Measurements from ENCODE around the gene METRNL. TPM values are rescaled to one million over a fixed set of nuclear protein-coding genes. Genes with fewer than 3 reads are reported as not detected.

The METRNL gene
- total RNA-seq, 1 donor from 2014 or later, result 47.1 TPM

DNA sequence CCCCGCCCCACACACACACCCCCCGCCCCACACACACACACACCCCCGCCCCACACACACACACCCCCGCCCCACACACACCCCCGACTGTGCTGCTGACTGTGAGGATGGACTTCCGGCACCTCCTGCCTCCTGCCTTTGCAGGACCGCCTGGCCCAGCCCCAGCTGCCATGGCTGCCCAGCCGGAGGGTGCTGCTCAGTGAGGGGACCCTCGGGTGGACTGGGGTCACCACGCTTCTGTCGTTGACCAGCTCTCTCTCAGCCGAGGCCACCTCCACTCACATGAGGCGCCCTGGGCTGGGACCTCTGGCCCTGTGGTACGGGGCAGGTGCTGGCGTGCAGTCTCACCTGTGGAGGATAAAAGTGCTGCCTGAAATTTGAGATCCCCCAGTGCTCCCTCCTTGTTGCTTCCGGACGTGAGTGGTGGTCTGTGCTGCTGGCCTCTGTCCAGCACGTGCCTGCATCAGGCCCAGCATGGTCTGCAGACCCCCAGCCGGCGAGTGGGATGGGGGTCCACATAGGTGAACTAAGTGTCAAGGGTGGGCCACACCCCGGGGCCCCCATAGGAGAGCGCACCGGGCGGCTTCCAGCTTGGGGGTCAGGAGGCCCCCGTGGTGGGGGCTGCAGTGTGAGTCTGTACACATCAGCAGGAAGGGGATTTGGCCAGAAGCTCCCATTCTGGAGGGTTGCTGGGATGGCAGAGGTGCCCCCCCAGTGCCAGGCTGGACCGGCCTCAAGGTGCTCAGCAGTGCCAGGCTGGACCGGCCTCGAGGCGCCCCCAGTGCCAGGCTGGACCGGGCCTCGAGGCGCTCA lies 11.2 kb downstream of the METRNL start:
- peaks cover 3% of the 10 kb centered on the region for H3K27me3 Mint-ChIP-seq (ENCODE audit: unreplicated experiment)
- TF ChIP-seq, protein P1, sequence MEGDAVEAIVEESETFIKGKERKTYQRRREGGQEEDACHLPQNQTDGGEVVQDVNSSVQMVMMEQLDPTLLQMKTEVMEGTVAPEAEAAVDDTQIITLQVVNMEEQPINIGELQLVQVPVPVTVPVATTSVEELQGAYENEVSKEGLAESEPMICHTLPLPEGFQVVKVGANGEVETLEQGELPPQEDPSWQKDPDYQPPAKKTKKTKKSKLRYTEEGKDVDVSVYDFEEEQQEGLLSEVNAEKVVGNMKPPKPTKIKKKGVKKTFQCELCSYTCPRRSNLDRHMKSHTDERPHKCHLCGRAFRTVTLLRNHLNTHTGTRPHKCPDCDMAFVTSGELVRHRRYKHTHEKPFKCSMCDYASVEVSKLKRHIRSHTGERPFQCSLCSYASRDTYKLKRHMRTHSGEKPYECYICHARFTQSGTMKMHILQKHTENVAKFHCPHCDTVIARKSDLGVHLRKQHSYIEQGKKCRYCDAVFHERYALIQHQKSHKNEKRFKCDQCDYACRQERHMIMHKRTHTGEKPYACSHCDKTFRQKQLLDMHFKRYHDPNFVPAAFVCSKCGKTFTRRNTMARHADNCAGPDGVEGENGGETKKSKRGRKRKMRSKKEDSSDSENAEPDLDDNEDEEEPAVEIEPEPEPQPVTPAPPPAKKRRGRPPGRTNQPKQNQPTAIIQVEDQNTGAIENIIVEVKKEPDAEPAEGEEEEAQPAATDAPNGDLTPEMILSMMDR (IDR thresholded peaks at IDR 0.05; ENCODE audit: partially characterized antibody, unreplicated experiment), result no peak
- H3K4me1 Mint-ChIP-seq (ENCODE audit: low read depth, unreplicated experiment), result peaks cover 2% of the 10 kb centered on the region
- no peak overlapping the region for H3K27ac Mint-ChIP-seq (ENCODE audit: unreplicated experiment)
- peaks cover 7% of the 10 kb centered on the region for H3K9me3 Mint-ChIP-seq (ENCODE audit: unreplicated experiment)
- no peak for DNase-seq
- no peak overlapping the region for H3K4me3 Mint-ChIP-seq (ENCODE audit: unreplicated experiment)
- peaks cover 4% of the 10 kb centered on the region for H3K36me3 Mint-ChIP-seq (ENCODE audit: unreplicated experiment)

DNA sequence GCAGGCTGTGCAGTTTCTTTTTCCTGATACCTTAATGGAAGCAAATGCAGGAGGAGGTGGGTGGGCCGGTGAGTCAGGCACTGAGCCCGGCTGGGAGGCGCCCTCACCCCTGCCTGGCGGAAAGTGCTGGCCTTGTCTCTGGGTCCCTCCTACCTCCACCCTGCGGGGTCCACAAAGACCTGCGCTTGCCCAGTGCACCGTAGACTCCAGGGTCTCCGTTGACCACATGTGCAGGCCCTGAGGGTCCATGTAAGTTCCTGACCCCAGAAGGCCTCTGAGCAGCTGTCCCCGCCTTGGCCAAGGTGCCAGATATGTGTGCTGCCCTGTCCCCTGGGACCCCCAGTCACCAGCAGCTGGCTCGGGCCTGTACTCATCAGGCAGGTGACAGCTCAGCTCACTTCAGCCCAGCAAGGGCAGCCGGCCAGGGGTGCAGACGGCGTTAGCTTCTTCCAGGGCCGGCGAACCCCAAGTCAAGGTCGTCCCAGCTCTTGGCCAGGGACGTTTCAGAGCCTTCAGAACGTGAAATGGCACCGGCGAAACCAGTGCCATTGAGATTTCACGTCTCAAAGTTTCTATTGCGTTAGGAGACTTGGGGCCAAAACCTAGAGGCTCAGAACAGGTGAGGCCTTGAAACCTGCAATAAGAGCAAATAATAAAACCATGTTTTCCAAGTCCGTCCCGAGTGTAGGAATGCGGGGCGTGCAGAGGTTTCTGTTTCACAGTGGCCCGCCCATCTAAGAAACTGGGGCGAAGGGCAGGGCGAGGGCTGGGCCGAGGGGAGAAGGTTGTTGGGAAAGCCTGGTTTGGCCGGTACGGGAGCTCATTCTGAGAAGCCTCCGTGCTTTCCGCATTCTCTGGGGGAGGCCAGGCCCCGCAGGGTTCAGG lies 12.1 kb downstream of the METRNL start:
- H3K4me3 Mint-ChIP-seq (ENCODE audit: unreplicated experiment), result no peak overlapping the region
- peaks cover 2% of the 10 kb centered on the region for H3K36me3 Mint-ChIP-seq (ENCODE audit: unreplicated experiment)
- peaks cover 1% of the 10 kb centered on the region for H3K4me1 Mint-ChIP-seq (ENCODE audit: low read depth, unreplicated experiment)
- no peak for DNase-seq
- no peak overlapping the region for H3K27ac Mint-ChIP-seq (ENCODE audit: unreplicated experiment)
- H3K9me3 Mint-ChIP-seq (ENCODE audit: unreplicated experiment), result peaks cover 6% of the 10 kb centered on the region
- TF ChIP-seq, protein P1 (IDR thresholded peaks at IDR 0.05; ENCODE audit: partially characterized antibody, unreplicated experiment), result no peak
- H3K27me3 Mint-ChIP-seq (ENCODE audit: unreplicated experiment), result peaks cover 3% of the 10 kb centered on the region

DNA sequence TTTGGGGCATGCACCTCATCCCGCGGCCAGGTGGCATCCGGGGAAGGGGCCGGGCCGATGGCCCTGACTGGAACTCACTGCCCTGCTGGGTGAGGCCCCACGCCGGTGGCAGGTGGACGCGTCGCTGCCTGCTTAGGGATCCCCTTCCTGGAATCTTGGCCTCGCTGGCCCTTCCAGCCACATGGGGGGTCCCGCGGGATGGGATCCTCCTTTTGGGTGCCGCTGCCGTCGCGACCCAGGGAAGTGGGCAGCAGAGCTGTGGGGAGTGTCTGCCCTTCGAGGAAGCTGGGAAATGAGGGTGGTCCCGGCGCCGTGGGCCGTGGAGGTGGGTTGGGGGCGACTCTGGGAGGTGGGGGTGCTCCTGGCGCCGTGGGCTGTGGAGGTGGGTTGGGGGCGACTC lies 12.8 kb downstream of the METRNL start:
- Mint-ChIP-seq H3K27ac (ENCODE audit: unreplicated experiment) (no peak overlapping the region), H3K4me3 (ENCODE audit: unreplicated experiment) (no peak overlapping the region), H3K27me3 (ENCODE audit: unreplicated experiment) (peaks cover 8% of the 10 kb centered on the region), H3K36me3 (ENCODE audit: unreplicated experiment) (no peaks in the 10 kb centered on the region), H3K9me3 (ENCODE audit: unreplicated experiment) (peaks cover 6% of the 10 kb centered on the region), H3K4me1 (ENCODE audit: low read depth, unreplicated experiment) (no peaks in the 10 kb centered on the region)
- TF ChIP-seq, protein P1 (IDR thresholded peaks at IDR 0.05; ENCODE audit: partially characterized antibody, unreplicated experiment), result no peak
- DNase-seq, result no peak

DNA sequence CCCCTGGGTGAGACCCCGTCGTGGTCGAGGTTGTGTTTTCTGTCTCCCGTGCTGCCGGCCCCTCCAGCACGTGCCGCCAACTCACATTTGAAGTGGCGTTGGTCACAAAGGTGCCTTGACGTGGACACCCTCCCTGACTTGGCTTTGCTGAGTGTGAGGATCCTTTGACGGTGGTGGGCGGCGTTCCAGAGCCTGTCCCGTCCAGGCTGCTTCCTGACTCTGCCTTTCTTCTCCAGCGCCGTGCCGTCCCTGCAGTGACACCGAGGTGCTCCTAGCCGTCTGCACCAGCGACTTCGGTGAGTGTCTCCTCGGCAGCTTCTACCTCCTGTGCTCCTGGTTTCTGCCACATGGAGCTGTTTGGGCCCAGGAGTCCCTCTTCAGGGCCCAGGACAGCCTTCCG lies 13.5 kb downstream of the METRNL start:
- H3K27ac Mint-ChIP-seq (ENCODE audit: unreplicated experiment), result no peak overlapping the region
- H3K4me1 Mint-ChIP-seq (ENCODE audit: low read depth, unreplicated experiment), result no peaks in the 10 kb centered on the region
- H3K4me3 Mint-ChIP-seq (ENCODE audit: unreplicated experiment), result no peak overlapping the region
- peaks cover 6% of the 10 kb centered on the region for H3K9me3 Mint-ChIP-seq (ENCODE audit: unreplicated experiment)
- TF ChIP-seq, protein P1 (IDR thresholded peaks at IDR 0.05; ENCODE audit: partially characterized antibody, unreplicated experiment), result no peak
- DNase-seq, result no peak
- H3K27me3 Mint-ChIP-seq (ENCODE audit: unreplicated experiment), result peaks cover 9% of the 10 kb centered on the region
- no peaks in the 10 kb centered on the region for H3K36me3 Mint-ChIP-seq (ENCODE audit: unreplicated experiment)

All from glutamatergic neuron (in vitro differentiated cells).